Camera-type eye (tissue), 1 donor: Measurements from ENCODE around the gene ZNF646. TPM values are rescaled to one million over a fixed set of nuclear protein-coding genes. Genes with fewer than 3 reads are reported as not detected.

Source experiments
- total RNA-seq: library from RNA; depleted of rRNA; stranded (reverse); fragments of >200 nt; gene quantifications from one replicate; pipeline ENCODE4 v1.2.3, GENCODE V29; 2014

The ZNF646 gene
- 18.0 TPM for total RNA-seq

GRCh38 chr16:31073970-31074813 lies at the start of gene ZNF646, which contains the start of gene ZNF668:
TSS of gene ZNF646 (plus strand) at chr16:31074422. CDS start at chr16:31076325, 1,903 bp downstream.
TSS of gene ZNF668 (minus strand) at chr16:31074240. CDS start at chr16:31064459, 9,781 bp downstream.

GRCh38 chr16:31032736-31033708 lies 41.2 kb upstream of the ZNF646 start, which contains the start of gene STX4:
TSS of gene STX4 (plus strand) at chr16:31033558. CDS start at chr16:31033806, 248 bp downstream.

GRCh38 chr16:31088459-31089183 lies 14.4 kb downstream of the ZNF646 start, which contains the start of gene PRSS53:
TSS of gene PRSS53 (minus strand) at chr16:31088943. CDS start at chr16:31088809, 134 bp downstream.

GRCh38 chr16:31094424-31095120 lies 20.4 kb downstream of the ZNF646 start, which contains the start of gene VKORC1:
TSS of gene VKORC1 (minus strand) at chr16:31094797. CDS start at chr16:31094729, 68 bp downstream.

GRCh38 chr16:31108035-31108793 lies 34.0 kb downstream of the ZNF646 start, which contains the start of gene BCKDK:
TSS of gene BCKDK (plus strand) at chr16:31108386. CDS start at chr16:31109224, 838 bp downstream.

GRCh38 chr16:31117384-31118222 lies 43.4 kb downstream of the ZNF646 start, which contains the start of gene KAT8:
TSS of gene KAT8 (plus strand) at chr16:31117664. CDS start at chr16:31117682, 18 bp downstream.

Other genes with a start within 250 kb of the ZNF646 start
- 34.7 TPM for gene BCL7C, start 180.3 kb upstream of the ZNF646 start, total RNA-seq
- gene CTF1, start 177.8 kb upstream of the ZNF646 start, total RNA-seq, result 1.6 TPM
- gene FBXL19, start 150.8 kb upstream of the ZNF646 start, total RNA-seq, result 23.4 TPM
- 17.2 TPM for gene ORAI3, start 125.4 kb upstream of the ZNF646 start, total RNA-seq
- 9.0 TPM for gene SETD1A, start 116.7 kb upstream of the ZNF646 start, total RNA-seq
- gene HSD3B7, start 89.2 kb upstream of the ZNF646 start, total RNA-seq, result 8.4 TPM
- gene STX1B, start 63.8 kb upstream of the ZNF646 start, total RNA-seq, result 9.1 TPM
- gene STX4, start 40.9 kb upstream of the ZNF646 start, total RNA-seq, result 30.6 TPM
- gene ZNF668, start 182 bp upstream of the ZNF646 start, total RNA-seq, result 5.4 TPM
- 4.1 TPM for gene PRSS53, start 14.5 kb downstream of the ZNF646 start, total RNA-seq
- gene VKORC1, start 20.4 kb downstream of the ZNF646 start, total RNA-seq, result 66.6 TPM
- 21.9 TPM for gene BCKDK, start 34.0 kb downstream of the ZNF646 start, total RNA-seq
- 56.6 TPM for gene KAT8, start 43.2 kb downstream of the ZNF646 start, total RNA-seq
- gene PRSS8, start 61.3 kb downstream of the ZNF646 start, total RNA-seq, result 6.2 TPM
- gene PRSS36, start 75.6 kb downstream of the ZNF646 start, total RNA-seq, result not detected
- 155 TPM for gene FUS, start 105.7 kb downstream of the ZNF646 start, total RNA-seq
- 8.5 TPM for gene PYCARD, start 128.3 kb downstream of the ZNF646 start, total RNA-seq
- 7.6 TPM for gene TRIM72, start 139.7 kb downstream of the ZNF646 start, total RNA-seq
- not detected for gene PYDC1, start 142.7 kb downstream of the ZNF646 start, total RNA-seq
- gene ITGAM, start 185.6 kb downstream of the ZNF646 start, total RNA-seq, result 3.6 TPM